IMR-90 (cell line): Measurements from ENCODE around the gene GLDC. TPM values are rescaled to one million over a fixed set of nuclear protein-coding genes. Genes with fewer than 3 reads are reported as not detected.

Experiments
- ATAC-seq: fragments of 200-7000 bp; cut with Tn5 transposase; 2 replicates; pipeline ENCODE4 v1.9.1; 2020; ENCODE audit warnings: low read depth, mild to moderate bottlenecking, moderate library complexity
- BruUV-seq: library from RNA; stranded (reverse); fragments of 400-500 nt; replicated peaks from 2 replicates; lab custom pipeline; 2021; lab: Mats Ljungman, UMichigan
- CTCF ChIA-PET: fragments of 300-600 bp; formaldehyde crosslinking; extraction: SDS; loops from one replicate; lab custom pipeline; 2021; ENCODE audit warnings: antibody characterized with exemption; lab: Yijun Ruan, JAX
- POLR2A ChIA-PET: fragments of 300-600 bp; sonication (Branson Sonifier 250); formaldehyde crosslinking; loops from one replicate; lab custom pipeline; 2022; ENCODE audit warnings: antibody characterized with exemption; ENCODE audit not compliant: unreplicated experiment; lab: Charles Lee
- DNase-seq: peaks from one replicate; pipeline ENCODE4 v3.0.0; 2013
- H2AFZ ChIP-seq: replicated peaks from 2 replicates; pipeline ENCODE3; 2013; ENCODE audit warnings: low read length, mild to moderate bottlenecking; ENCODE audit not compliant: poor library complexity
- H2AK5ac ChIP-seq: 2 replicates; pipeline ENCODE4 v1.6.1; 2013; ENCODE audit warnings: low read depth, low read length, inconsistent platforms
- H2AK9ac ChIP-seq: replicated peaks from 2 replicates; pipeline ENCODE3; 2013; ENCODE audit warnings: mild to moderate bottlenecking, low read depth, low read length, moderate library complexity; ENCODE audit not compliant: poor library complexity
- H2BK120ac ChIP-seq: 2 replicates; pipeline ENCODE4 v1.6.1; 2013; ENCODE audit warnings: low read depth, low read length, inconsistent platforms
- H2BK15ac ChIP-seq: 3 replicates; pipeline ENCODE4 v1.6.1; 2013; ENCODE audit warnings: low read depth, low read length, inconsistent platforms
- H2BK20ac ChIP-seq: 2 replicates; pipeline ENCODE4 v1.6.1; 2013; ENCODE audit warnings: low read depth, mild to moderate bottlenecking, inconsistent platforms, low read length, moderate library complexity
- H2BK5ac ChIP-seq: 2 replicates; pipeline ENCODE4 v1.6.1; 2013; ENCODE audit warnings: mild to moderate bottlenecking, low read depth, low read length, inconsistent platforms; ENCODE audit not compliant: poor library complexity, severe bottlenecking
- H3K14ac ChIP-seq: replicated peaks from 2 replicates; pipeline ENCODE4 v1.6.1; 2013; ENCODE audit warnings: low read depth, low read length, inconsistent platforms
- H3K18ac ChIP-seq: 2 replicates; pipeline ENCODE4 v1.6.1; 2013; ENCODE audit warnings: low read depth, low read length, control low read depth
- H3K23ac ChIP-seq: 2 replicates; pipeline ENCODE4 v1.6.1; 2013; ENCODE audit warnings: low read depth, low read length, inconsistent platforms
- H3K27ac ChIP-seq: 2 replicates; pipeline ENCODE4 v1.5.1; 2013; ENCODE audit warnings: mild to moderate bottlenecking, control low read depth, low read length; ENCODE audit not compliant: insufficient read depth
- H3K27me3 ChIP-seq: 2 replicates; pipeline ENCODE4 v1.6.1; 2013; ENCODE audit warnings: low read length; ENCODE audit not compliant: control insufficient read depth, insufficient read depth
- H3K36me3 ChIP-seq: 2 replicates; pipeline ENCODE4 v1.6.1; 2013; ENCODE audit warnings: low read length, mixed read lengths; ENCODE audit not compliant: control insufficient read depth, insufficient read depth
- H3K4ac ChIP-seq: 2 replicates; pipeline ENCODE4 v1.6.1; 2013; ENCODE audit warnings: low read depth, low read length, inconsistent platforms
- H3K4me1 ChIP-seq: 2 replicates; pipeline ENCODE4 v1.6.1; 2013; ENCODE audit warnings: low read length, mixed read lengths; ENCODE audit not compliant: control insufficient read depth, insufficient read depth
- H3K4me2 ChIP-seq: 2 replicates; pipeline ENCODE4 v1.6.1; 2013; ENCODE audit warnings: low read depth, mild to moderate bottlenecking, control low read depth, low read length, moderate library complexity
- H3K4me3 ChIP-seq: 2 replicates; pipeline ENCODE4 v1.5.1; 2013; ENCODE audit warnings: low read depth, mild to moderate bottlenecking, control low read depth, low read length, moderate library complexity; ENCODE audit not compliant: insufficient read depth
- H3K56ac ChIP-seq: 2 replicates; pipeline ENCODE4 v1.6.1; 2013; ENCODE audit warnings: low read length, inconsistent platforms; ENCODE audit not compliant: insufficient read depth; ENCODE audit errors: extremely low read depth
- H3K79me1 ChIP-seq, 2 experiments: 2 replicates each; pipeline ENCODE4 v1.6.1; 2013; ENCODE audit warnings: low read length in 2 of 2, inconsistent platforms in 1 of 2, low read depth in 1 of 2
- H3K9ac ChIP-seq: 2 replicates; pipeline ENCODE4 v1.6.1; 2013; ENCODE audit warnings: low read depth, low read length, control low read depth
- H3K9me1 ChIP-seq: 2 replicates; pipeline ENCODE4 v1.6.1; 2013; ENCODE audit warnings: low read length, inconsistent platforms; ENCODE audit not compliant: insufficient read depth
- H3K9me3 ChIP-seq: 2 replicates; pipeline ENCODE4 v1.6.1; 2013; ENCODE audit warnings: low read length; ENCODE audit not compliant: control insufficient read depth, insufficient read depth
- H4K20me1 ChIP-seq: 2 replicates; pipeline ENCODE4 v1.6.1; 2013; ENCODE audit warnings: low read length, inconsistent platforms; ENCODE audit not compliant: insufficient read depth
- H4K5ac ChIP-seq: 2 replicates; pipeline ENCODE4 v1.6.1; 2013; ENCODE audit warnings: mild to moderate bottlenecking, low read depth, low read length, control low read depth
- H4K8ac ChIP-seq, 2 experiments: 2 replicates each; pipeline ENCODE4 v1.6.1; 2013; ENCODE audit warnings: low read depth in 2 of 2, low read length in 2 of 2, control low read depth in 1 of 2, inconsistent platforms in 1 of 2
- H4K91ac ChIP-seq: 2 replicates; pipeline ENCODE4 v1.6.1; 2013; ENCODE audit warnings: low read depth, low read length, inconsistent platforms; ENCODE audit not compliant: insufficient read depth
- BHLHE40 ChIP-seq: fragments of 150-350 bp; IDR thresholded peaks from 2 replicates; pipeline ENCODE4 v1.6.1; 2016; ENCODE audit warnings: mild to moderate bottlenecking, low read depth, low read length
- CEBPB ChIP-seq: IDR thresholded peaks from 2 replicates; pipeline ENCODE4 v1.6.1; 2012; ENCODE audit warnings: low read depth, low read length, improper control_type of control experiment
- FOS ChIP-seq: fragments of 150-350 bp; IDR thresholded peaks from 2 replicates; pipeline ENCODE4 v1.6.1; 2016; ENCODE audit warnings: low read depth, low read length
- MAZ ChIP-seq: IDR thresholded peaks from 2 replicates; pipeline ENCODE4 v1.6.1; 2012; ENCODE audit warnings: low read depth, mild to moderate bottlenecking, low read length, improper control_type of control experiment, moderate library complexity, borderline replicate concordance
- MXI1 ChIP-seq: IDR thresholded peaks from 2 replicates; pipeline ENCODE4 v1.6.1; 2012; ENCODE audit warnings: low read depth, mild to moderate bottlenecking, low read length, moderate library complexity, borderline replicate concordance
- NFE2L2 ChIP-seq: fragments of 150-350 bp; IDR thresholded peaks from 2 replicates; pipeline ENCODE4 v1.6.1; 2016; ENCODE audit warnings: low read depth, mild to moderate bottlenecking, low read length
- POLR2A ChIP-seq: IDR thresholded peaks from 2 replicates; pipeline ENCODE4 v1.6.1; 2012; ENCODE audit warnings: mild to moderate bottlenecking, low read depth, low read length
- RAD21 ChIP-seq: IDR thresholded peaks from 2 replicates; pipeline ENCODE4 v1.6.1; 2012; ENCODE audit warnings: low read length, improper control_type of control experiment
- RCOR1 ChIP-seq: IDR thresholded peaks from 2 replicates; pipeline ENCODE4 v1.6.1; 2012; ENCODE audit warnings: mild to moderate bottlenecking, low read length, improper control_type of control experiment; ENCODE audit not compliant: insufficient replicate concordance
- RFX5 ChIP-seq: IDR thresholded peaks from 2 replicates; pipeline ENCODE4 v1.8.0; 2012; ENCODE audit warnings: low read depth, mild to moderate bottlenecking, low read length, moderate library complexity
- SMC3 ChIP-seq: fragments of 150-350 bp; IDR thresholded peaks from 2 replicates; pipeline ENCODE4 v1.6.1; 2016; ENCODE audit warnings: low read depth, mild to moderate bottlenecking, antibody characterized with exemption, low read length, moderate library complexity
- WGBS, 2 experiments: methylation state at CpG; one replicate each; pipeline versions ENCODE4 v1.1.5 to v1.1.7; 2013; ENCODE audit warnings: missing lambda C conversion rate in 2 of 2; ENCODE audit not compliant: insufficient read length in 1 of 2; ENCODE audit errors: extremely low coverage in 2 of 2; 5-methylcytosine and 5-hydroxymethylcytosine counted together
- dilution Hi-C: fragments of 300-500 bp; cut with HindIII; formaldehyde crosslinking; loops from one replicate; pipeline ENCODE4 v1.14.3; 2018; ENCODE audit warnings: low sequenced_read_pairs; ENCODE audit not compliant: unreplicated experiment
- in situ Hi-C: fragments of 300-500 bp; cut with MboI; formaldehyde crosslinking; loops from 3 replicates; pipeline ENCODE4 v1.14.3; 2019; ENCODE audit warnings: low sequenced_read_pairs, inconsistent platforms, mixed read lengths
- intact Hi-C: fragments of 100-400 bp; cut with micrococcal nuclease; formaldehyde crosslinking; loops from 2 replicates; pipeline ENCODE4 v1.10.0; 2022
- polyA plus RNA-seq, 3 experiments: library from polyadenylated mRNA; depleted of rRNA; stranded (reverse); fragments of >200 nt; gene quantifications; 2 replicates each; pipeline ENCODE4 v1.2.3, GENCODE V29; 2012; ENCODE audit warnings: low replicate concordance in 1 of 3
- total RNA-seq: library from RNA; depleted of rRNA; stranded (reverse); fragments of >200 nt; gene quantifications from 2 replicates; pipeline ENCODE4 v1.2.3, GENCODE V29; 2012
- TF ChIP-seq, protein P1 (sequence below): fragments of 150-350 bp; IDR thresholded peaks from 2 replicates; pipeline ENCODE4 v1.6.1; 2016; ENCODE audit warnings: low read depth, mild to moderate bottlenecking, low read length, moderate library complexity, borderline replicate concordance
- TF ChIP-seq, protein P2 (sequence below): fragments of 150-350 bp; IDR thresholded peaks from 2 replicates; pipeline ENCODE4 v1.6.1; 2017; ENCODE audit warnings: mild to moderate bottlenecking, antibody characterized with exemption, low read length, low read depth

GLDC gene
- total and polyA plus RNA-seq, 2 of the 4 experiments (the other 2 are of a cell fraction), result 0.36 to 0.50 TPM

DNA sequence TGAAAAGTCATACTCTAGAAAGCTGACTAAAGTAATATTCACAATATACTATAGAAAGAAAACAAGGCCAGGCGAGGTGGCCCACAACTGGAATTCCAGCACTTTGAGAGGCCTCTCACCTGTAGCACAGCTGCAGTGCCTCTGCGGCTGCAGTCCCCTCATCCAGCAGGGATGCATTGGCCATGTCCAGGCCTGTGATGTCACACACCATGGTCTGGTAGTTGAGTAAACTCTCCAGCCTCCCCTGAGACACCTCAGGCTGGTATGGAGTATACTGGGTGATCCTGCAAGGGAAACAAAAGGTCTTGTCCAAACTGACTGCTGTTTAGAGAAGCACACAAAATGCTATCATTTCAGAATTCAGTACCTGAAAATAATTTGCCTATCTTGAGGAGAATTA lies 35.5 kb downstream of the GLDC start:
- H3K23ac ChIP-seq, result no peak overlapping the region
- no peak overlapping the region for H2BK15ac ChIP-seq
- no peak overlapping the region for H4K8ac ChIP-seq
- dilution Hi-C loops, result no loop called here
- no peak overlapping the region for H2AK5ac ChIP-seq
- no TSS peak for BruUV-seq
- WGBS, 2 experiments, result no CpG with 5 or more reads among the region's 2 CpGs
- H3K4ac ChIP-seq, result no peak overlapping the region
- no peak overlapping the region for H4K91ac ChIP-seq
- no peak overlapping the region for H3K27ac ChIP-seq
- no peak overlapping the region for H3K14ac ChIP-seq
- no peaks in the 10 kb centered on the region; the same call in 1 of the 2 replicates for H3K27me3 ChIP-seq
- H4K20me1 ChIP-seq, result no peaks in the 10 kb centered on the region
- H2BK20ac ChIP-seq, result no peak overlapping the region
- in situ Hi-C loops, result no loop called here
- no peak overlapping the region for H2AFZ ChIP-seq
- no peaks in the 10 kb centered on the region for H3K4me1 ChIP-seq
- ChIA-PET CTCF (no interaction called here), POLR2A (no interaction called here)
- no peak overlapping the region for H2BK5ac ChIP-seq
- H3K9me1 ChIP-seq, result no peaks in the 10 kb centered on the region
- no peak overlapping the region for H2AK9ac ChIP-seq
- no peaks in the 10 kb centered on the region for H3K9me3 ChIP-seq
- H2BK120ac ChIP-seq, result no peak overlapping the region
- no peak overlapping the region for H4K5ac ChIP-seq
- no peak overlapping the region for H3K4me2 ChIP-seq
- ATAC-seq (no peak), DNase-seq (no peak)
- no peak overlapping the region for H3K56ac ChIP-seq
- intact Hi-C loops, result no loop called here
- TF ChIP-seq, protein P1, sequence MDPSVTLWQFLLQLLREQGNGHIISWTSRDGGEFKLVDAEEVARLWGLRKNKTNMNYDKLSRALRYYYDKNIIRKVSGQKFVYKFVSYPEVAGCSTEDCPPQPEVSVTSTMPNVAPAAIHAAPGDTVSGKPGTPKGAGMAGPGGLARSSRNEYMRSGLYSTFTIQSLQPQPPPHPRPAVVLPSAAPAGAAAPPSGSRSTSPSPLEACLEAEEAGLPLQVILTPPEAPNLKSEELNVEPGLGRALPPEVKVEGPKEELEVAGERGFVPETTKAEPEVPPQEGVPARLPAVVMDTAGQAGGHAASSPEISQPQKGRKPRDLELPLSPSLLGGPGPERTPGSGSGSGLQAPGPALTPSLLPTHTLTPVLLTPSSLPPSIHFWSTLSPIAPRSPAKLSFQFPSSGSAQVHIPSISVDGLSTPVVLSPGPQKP, result no peak
- TF ChIP-seq RAD21, result no peak
- TF ChIP-seq, protein P2, sequence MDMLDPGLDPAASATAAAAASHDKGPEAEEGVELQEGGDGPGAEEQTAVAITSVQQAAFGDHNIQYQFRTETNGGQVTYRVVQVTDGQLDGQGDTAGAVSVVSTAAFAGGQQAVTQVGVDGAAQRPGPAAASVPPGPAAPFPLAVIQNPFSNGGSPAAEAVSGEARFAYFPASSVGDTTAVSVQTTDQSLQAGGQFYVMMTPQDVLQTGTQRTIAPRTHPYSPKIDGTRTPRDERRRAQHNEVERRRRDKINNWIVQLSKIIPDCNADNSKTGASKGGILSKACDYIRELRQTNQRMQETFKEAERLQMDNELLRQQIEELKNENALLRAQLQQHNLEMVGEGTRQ, result no peak
- no peak for TF ChIP-seq NFE2L2
- TF ChIP-seq MAZ, result no peak
- TF ChIP-seq BHLHE40, result no peak
- TF ChIP-seq RCOR1, result no peak
- no peak for TF ChIP-seq CEBPB
- no peak for TF ChIP-seq POLR2A
- TF ChIP-seq SMC3, result no peak
- TF ChIP-seq RFX5, result no peak
- no peak for TF ChIP-seq FOS
- no peak for TF ChIP-seq MXI1
- no peaks in the 10 kb centered on the region for H3K36me3 ChIP-seq
- no peak overlapping the region for H3K9ac ChIP-seq
- no peaks in the 10 kb centered on the region for H3K79me1 ChIP-seq
- H3K4me3 ChIP-seq, result no peak overlapping the region
- no peak overlapping the region for H3K18ac ChIP-seq
